Neural cell (in vitro differentiated cells): ENCODE measurements around the gene TEK. TPM values are rescaled to one million over a fixed set of nuclear protein-coding genes. Genes with fewer than 3 reads are reported as not detected.

Experiments
- H2AFZ ChIP-seq: fragments of 200-600, 300-800 bp; sonication (generic), shearing (Covaris generic); 2 replicates; pipeline ENCODE4 v1.6.0; 2014; ENCODE audit warnings: low read depth, mild to moderate bottlenecking, antibody characterized with exemption, low read length, moderate library complexity
- H3F3A ChIP-seq: fragments of 200-600 bp; shearing (Covaris generic); 2 replicates; pipeline ENCODE4 v1.6.1; 2016; ENCODE audit warnings: mild to moderate bottlenecking, moderate library complexity, mixed read lengths, antibody characterized with exemption, low read length; ENCODE audit not compliant: insufficient read depth, poor library complexity, severe bottlenecking
- H3K27ac ChIP-seq: fragments of 200-600, 300-800 bp; sonication (generic), shearing (Covaris generic); 2 replicates; pipeline ENCODE4 v1.5.1; 2014; ENCODE audit warnings: mild to moderate bottlenecking, low read length, moderate library complexity
- H3K27me3 ChIP-seq: fragments of 300-800, 200-600 bp; sonication (generic), shearing (Covaris generic); 2 replicates; pipeline ENCODE4 v1.6.0; 2014; ENCODE audit warnings: mild to moderate bottlenecking, low read depth, low read length, moderate library complexity; ENCODE audit not compliant: insufficient read depth
- H3K36me3 ChIP-seq: fragments of 300-800, 200-600 bp; sonication (generic), shearing (Covaris generic); 2 replicates; pipeline ENCODE4 v1.5.1; 2014; ENCODE audit warnings: mild to moderate bottlenecking, antibody characterized with exemption, low read length, moderate library complexity; ENCODE audit not compliant: insufficient read depth
- H3K4me2 ChIP-seq: fragments of 300-800, 200-600 bp; sonication (generic), shearing (Covaris generic); 2 replicates; pipeline ENCODE4 v1.6.0; 2014; ENCODE audit warnings: mild to moderate bottlenecking, low read length
- H3K4me3 ChIP-seq: fragments of 300-800, 200-600 bp; sonication (generic), shearing (Covaris generic); 2 replicates; pipeline ENCODE4 v1.5.1; 2014; ENCODE audit warnings: mild to moderate bottlenecking, low read length, moderate library complexity
- H3K79me2 ChIP-seq: fragments of 200-600 bp; shearing (Covaris generic); replicated peaks from 2 replicates; pipeline ENCODE4 v1.6.0; 2014; ENCODE audit warnings: mild to moderate bottlenecking, low read length, moderate library complexity; ENCODE audit not compliant: insufficient read depth
- H3K9ac ChIP-seq: fragments of 300-800, 200-600 bp; sonication (generic), shearing (Covaris generic); 2 replicates; pipeline ENCODE4 v1.6.1; 2016; ENCODE audit warnings: mild to moderate bottlenecking, low read length, mixed read lengths
- H3K9me2 ChIP-seq: fragments of 200-600 bp; shearing (Covaris generic); 2 replicates; pipeline ENCODE4 v1.6.1; 2016; ENCODE audit warnings: mild to moderate bottlenecking, low read length, mixed read lengths; ENCODE audit not compliant: insufficient read depth
- H3K9me3 ChIP-seq: fragments of 200-600, 300-800 bp; sonication (generic), shearing (Covaris generic); 2 replicates; pipeline ENCODE4 v1.6.1; 2016; ENCODE audit warnings: mild to moderate bottlenecking, mixed run types, low read length, moderate library complexity, mixed read lengths
- H4K20me1 ChIP-seq: fragments of 200-600 bp; shearing (Covaris generic); 2 replicates; pipeline ENCODE4 v1.6.1; 2016; ENCODE audit warnings: mild to moderate bottlenecking, mixed run types; ENCODE audit not compliant: insufficient read depth
- EP300 ChIP-seq: fragments of 450-650 bp; conservative IDR thresholded peaks from 2 replicates; pipeline ENCODE4 v1.6.1; 2014; ENCODE audit warnings: antibody characterized with exemption, mild to moderate bottlenecking, moderate library complexity; ENCODE audit not compliant: poor library complexity, severe bottlenecking
- EZH2 ChIP-seq: fragments of 200-600, 300-800 bp; shearing (Covaris generic), sonication (generic); IDR thresholded peaks from 2 replicates; pipeline ENCODE4 v1.6.1; 2014; ENCODE audit warnings: antibody characterized with exemption, low read length, borderline replicate concordance, mild to moderate bottlenecking; ENCODE audit not compliant: insufficient read depth, poor library complexity, severe bottlenecking
- MXI1 ChIP-seq: fragments of 450-650 bp; conservative IDR thresholded peaks from 2 replicates; pipeline ENCODE4 v1.6.1; 2014; ENCODE audit warnings: antibody characterized with exemption, mild to moderate bottlenecking; ENCODE audit not compliant: poor library complexity, severe bottlenecking
- POLR2AphosphoS5 ChIP-seq: IDR thresholded peaks from 2 replicates; pipeline ENCODE4 v1.6.1; 2012
- RAD21 ChIP-seq: fragments of 450-650 bp; conservative IDR thresholded peaks from 2 replicates; pipeline ENCODE4 v1.6.1; 2014; ENCODE audit warnings: antibody characterized with exemption, mild to moderate bottlenecking, moderate library complexity
- SMC3 ChIP-seq: fragments of 450-650 bp; conservative IDR thresholded peaks from 2 replicates; pipeline ENCODE4 v1.6.1; 2014; ENCODE audit warnings: antibody characterized with exemption, mild to moderate bottlenecking, moderate library complexity; ENCODE audit not compliant: poor library complexity
- TAF1 ChIP-seq: IDR thresholded peaks from 2 replicates; pipeline ENCODE4 v1.6.1; 2012; ENCODE audit warnings: low read depth
- polyA plus RNA-seq: library from polyadenylated mRNA; depleted of rRNA; stranded (reverse); fragments of >200 nt; gene quantifications from 2 replicates; pipeline ENCODE4 v1.2.3, GENCODE V29; 2014
- TF ChIP-seq, protein P1 (sequence below): IDR thresholded peaks from 2 replicates; pipeline ENCODE4 v1.6.1; 2012; ENCODE audit warnings: borderline replicate concordance
- TF ChIP-seq, protein P2 (sequence below): fragments of 450-650 bp; IDR thresholded peaks from 2 replicates; pipeline ENCODE4 v1.5.1; 2014; ENCODE audit warnings: antibody characterized with exemption, mild to moderate bottlenecking, moderate library complexity; ENCODE audit not compliant: poor library complexity, severe bottlenecking

TEK gene
- polyA plus RNA-seq, 1 donor from 2014 or later, result 0.83 TPM

GRCh38 chr9:27181381-27181780 is 72.4 kb downstream of the TEK start:
- Histone ChIP-seq H3K9me3 (peaks cover 4% of the 10 kb centered on the region), H3K36me3 (no peaks in the 10 kb centered on the region), H3F3A (no peaks in the 10 kb centered on the region), H3K27ac (no peak overlapping the region), H3K9me2 (no peaks in the 10 kb centered on the region), H3K4me2 (no peak overlapping the region), H3K4me3 (no peak overlapping the region), H3K27me3 (no peaks in the 10 kb centered on the region), H2AFZ (no peak overlapping the region), H3K79me2 (no peaks in the 10 kb centered on the region), H4K20me1 (no peaks in the 10 kb centered on the region), H3K9ac (no peak overlapping the region)
- TF ChIP-seq, protein P1, sequence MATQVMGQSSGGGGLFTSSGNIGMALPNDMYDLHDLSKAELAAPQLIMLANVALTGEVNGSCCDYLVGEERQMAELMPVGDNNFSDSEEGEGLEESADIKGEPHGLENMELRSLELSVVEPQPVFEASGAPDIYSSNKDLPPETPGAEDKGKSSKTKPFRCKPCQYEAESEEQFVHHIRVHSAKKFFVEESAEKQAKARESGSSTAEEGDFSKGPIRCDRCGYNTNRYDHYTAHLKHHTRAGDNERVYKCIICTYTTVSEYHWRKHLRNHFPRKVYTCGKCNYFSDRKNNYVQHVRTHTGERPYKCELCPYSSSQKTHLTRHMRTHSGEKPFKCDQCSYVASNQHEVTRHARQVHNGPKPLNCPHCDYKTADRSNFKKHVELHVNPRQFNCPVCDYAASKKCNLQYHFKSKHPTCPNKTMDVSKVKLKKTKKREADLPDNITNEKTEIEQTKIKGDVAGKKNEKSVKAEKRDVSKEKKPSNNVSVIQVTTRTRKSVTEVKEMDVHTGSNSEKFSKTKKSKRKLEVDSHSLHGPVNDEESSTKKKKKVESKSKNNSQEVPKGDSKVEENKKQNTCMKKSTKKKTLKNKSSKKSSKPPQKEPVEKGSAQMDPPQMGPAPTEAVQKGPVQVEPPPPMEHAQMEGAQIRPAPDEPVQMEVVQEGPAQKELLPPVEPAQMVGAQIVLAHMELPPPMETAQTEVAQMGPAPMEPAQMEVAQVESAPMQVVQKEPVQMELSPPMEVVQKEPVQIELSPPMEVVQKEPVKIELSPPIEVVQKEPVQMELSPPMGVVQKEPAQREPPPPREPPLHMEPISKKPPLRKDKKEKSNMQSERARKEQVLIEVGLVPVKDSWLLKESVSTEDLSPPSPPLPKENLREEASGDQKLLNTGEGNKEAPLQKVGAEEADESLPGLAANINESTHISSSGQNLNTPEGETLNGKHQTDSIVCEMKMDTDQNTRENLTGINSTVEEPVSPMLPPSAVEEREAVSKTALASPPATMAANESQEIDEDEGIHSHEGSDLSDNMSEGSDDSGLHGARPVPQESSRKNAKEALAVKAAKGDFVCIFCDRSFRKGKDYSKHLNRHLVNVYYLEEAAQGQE, result no peak
- no peak for TF ChIP-seq POLR2AphosphoS5
- TF ChIP-seq MXI1, result no peak
- no peak for TF ChIP-seq EZH2
- no peak for TF ChIP-seq RAD21
- no peak for TF ChIP-seq SMC3
- no peak for TF ChIP-seq EP300
- TF ChIP-seq, protein P2, sequence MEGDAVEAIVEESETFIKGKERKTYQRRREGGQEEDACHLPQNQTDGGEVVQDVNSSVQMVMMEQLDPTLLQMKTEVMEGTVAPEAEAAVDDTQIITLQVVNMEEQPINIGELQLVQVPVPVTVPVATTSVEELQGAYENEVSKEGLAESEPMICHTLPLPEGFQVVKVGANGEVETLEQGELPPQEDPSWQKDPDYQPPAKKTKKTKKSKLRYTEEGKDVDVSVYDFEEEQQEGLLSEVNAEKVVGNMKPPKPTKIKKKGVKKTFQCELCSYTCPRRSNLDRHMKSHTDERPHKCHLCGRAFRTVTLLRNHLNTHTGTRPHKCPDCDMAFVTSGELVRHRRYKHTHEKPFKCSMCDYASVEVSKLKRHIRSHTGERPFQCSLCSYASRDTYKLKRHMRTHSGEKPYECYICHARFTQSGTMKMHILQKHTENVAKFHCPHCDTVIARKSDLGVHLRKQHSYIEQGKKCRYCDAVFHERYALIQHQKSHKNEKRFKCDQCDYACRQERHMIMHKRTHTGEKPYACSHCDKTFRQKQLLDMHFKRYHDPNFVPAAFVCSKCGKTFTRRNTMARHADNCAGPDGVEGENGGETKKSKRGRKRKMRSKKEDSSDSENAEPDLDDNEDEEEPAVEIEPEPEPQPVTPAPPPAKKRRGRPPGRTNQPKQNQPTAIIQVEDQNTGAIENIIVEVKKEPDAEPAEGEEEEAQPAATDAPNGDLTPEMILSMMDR, result no peak
- no peak for TF ChIP-seq TAF1

DNA sequence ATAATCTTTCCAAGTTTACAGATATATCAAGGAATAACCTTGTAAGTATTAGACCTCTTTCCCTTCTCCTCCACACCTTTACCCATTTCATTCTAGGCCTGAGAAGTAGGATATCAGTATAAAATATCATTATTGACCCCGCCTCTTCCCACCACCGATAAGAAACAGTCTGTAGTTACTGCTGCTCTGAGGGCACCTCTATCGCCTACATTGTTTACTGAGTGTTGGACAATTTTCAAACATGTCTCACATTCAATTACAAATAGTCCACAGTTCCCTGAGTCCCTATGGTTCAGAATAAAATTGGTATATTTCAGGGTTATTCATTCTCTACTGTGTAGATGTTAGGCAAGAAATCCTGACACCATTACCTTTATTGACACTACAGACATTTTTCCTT is 73.4 kb downstream of the TEK start:
- no peak overlapping the region for H3K27ac ChIP-seq

More for the DNA sequence above, 73.4 kb downstream of the TEK start:
- Histone ChIP-seq H3F3A (no peaks in the 10 kb centered on the region), H2AFZ (no peak overlapping the region), H3K79me2 (no peaks in the 10 kb centered on the region), H4K20me1 (no peaks in the 10 kb centered on the region), H3K4me2 (no peak overlapping the region), H3K9me3 (peaks cover 4% of the 10 kb centered on the region), H3K9me2 (no peaks in the 10 kb centered on the region), H3K9ac (no peak overlapping the region), H3K36me3 (no peaks in the 10 kb centered on the region), H3K27me3 (no peaks in the 10 kb centered on the region), H3K4me3 (no peak overlapping the region)
- TF ChIP-seq SMC3 (no peak), TAF1 (no peak), MXI1 (no peak), EP300 (no peak), EZH2 (no peak), POLR2AphosphoS5 (no peak), RAD21 (no peak)
- TF ChIP-seq, protein P2, result no peak
